Ammon's horn (tissue), 1 donor: ENCODE measurements around the gene TTC33.
"Not testable (repeated sequence)": the region's sequence is repeated elsewhere in the genome, so short reads cannot be mapped to it uniquely, and the experiment has no call there.

Experiments
- DNase-seq: peaks from one replicate; pipeline ENCODE4 v3.0.0-alpha.2; 2016; ENCODE audit warnings: low spot score

The TTC33 gene

DNA sequence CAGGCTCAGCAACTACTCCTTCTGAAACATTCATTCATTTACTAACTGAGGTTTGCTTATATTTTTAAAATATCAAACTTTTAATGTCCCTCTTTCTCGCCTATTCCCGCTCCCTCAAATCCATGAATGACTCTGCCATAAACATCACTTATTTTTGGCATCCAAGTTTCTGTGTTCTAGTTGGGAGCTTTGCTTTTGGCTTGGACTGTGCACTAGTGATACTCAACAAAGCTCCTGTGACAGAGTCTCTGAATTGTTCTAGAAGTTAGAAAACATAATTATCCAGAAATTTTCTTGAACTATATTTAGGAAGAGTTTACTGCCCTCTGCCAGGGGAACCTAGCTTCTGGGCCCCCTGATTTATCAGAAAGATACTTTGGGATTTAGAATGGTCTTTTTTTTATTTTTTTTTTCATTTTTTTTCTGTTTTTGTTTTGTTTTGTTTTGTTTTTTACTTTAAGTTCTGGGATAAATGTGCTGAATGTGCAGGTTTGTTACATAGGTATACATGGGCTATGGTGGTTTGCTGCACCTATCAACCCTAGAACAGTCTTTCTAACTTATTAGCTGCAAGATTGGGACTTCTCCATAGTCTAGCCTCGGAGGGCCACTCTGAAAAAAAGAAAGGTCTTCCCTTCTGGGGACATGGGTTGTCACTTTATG lies 140.7 kb downstream of the TTC33 start:
- DNase-seq = no peak

DNA sequence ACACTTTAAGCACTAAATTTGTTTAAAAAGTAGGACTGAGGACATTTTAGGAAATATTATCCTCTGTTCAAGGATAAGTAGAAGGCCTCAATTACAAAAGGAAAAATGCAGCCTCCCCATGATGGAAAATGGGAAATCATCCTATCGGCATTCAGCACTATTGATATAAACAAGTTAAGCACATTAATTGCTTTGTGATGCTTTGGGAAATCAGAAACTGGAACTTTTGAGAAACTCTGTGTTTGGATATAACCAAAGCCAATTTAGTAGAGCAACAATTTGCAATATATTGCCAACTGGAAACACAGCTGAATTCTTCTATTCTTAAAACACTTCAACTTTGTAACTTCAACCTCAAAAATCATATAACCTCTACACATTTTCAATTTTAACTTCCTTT lies 141.3 kb downstream of the TTC33 start:
- no peak for DNase-seq

DNA sequence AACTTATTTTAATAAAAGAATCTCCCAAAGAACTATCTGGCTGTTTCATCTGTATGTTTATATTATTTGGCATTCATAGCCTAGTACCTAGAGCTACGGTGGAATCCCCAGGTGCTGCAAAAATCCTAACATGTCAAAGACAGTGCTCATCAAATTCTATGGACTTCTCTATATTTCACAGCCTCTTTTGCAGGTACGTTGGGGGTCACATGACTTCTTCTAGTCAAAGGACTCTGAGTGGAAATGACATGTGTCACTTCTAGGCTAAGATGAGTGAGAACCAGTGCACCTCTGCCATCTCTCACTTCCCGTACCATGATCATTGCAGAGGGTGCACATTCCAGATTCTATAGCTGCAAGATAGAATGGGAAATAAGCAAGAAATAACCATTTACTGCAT lies 148.6 kb downstream of the TTC33 start:
- DNase-seq = no peak

DNA sequence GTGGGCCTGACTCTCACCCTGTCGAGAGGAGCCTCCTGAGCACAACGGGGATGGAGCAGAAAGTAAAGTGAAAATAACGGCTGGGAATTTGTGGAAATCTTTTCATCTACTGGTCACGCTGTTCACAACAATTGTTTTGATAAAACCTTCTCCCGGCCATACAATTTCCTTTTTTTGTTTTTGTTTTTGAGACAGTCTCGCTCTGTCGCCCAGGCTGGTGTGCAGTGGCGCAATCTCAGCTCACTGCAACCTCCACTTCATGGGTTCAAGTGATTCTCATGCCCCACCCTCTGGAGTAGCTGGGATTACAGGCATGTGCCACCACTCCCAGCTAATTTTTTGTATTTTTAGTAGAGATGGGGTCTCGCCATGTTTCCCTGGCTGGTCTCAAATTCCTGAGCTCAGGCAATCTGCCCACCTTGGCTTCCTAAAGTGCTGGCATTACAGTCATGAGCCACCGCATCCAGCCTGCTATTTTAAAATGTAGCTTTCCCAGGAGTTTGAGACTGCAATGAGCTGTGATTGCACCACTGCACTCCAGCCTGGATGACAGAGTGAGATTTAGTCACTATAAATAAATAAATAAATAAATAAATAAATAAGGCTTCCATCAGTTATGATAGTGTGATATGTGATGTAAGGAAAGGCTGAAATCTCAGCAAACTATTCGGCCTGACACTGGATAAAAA lies 149.5 kb downstream of the TTC33 start:
- DNase-seq = no peak

DNA sequence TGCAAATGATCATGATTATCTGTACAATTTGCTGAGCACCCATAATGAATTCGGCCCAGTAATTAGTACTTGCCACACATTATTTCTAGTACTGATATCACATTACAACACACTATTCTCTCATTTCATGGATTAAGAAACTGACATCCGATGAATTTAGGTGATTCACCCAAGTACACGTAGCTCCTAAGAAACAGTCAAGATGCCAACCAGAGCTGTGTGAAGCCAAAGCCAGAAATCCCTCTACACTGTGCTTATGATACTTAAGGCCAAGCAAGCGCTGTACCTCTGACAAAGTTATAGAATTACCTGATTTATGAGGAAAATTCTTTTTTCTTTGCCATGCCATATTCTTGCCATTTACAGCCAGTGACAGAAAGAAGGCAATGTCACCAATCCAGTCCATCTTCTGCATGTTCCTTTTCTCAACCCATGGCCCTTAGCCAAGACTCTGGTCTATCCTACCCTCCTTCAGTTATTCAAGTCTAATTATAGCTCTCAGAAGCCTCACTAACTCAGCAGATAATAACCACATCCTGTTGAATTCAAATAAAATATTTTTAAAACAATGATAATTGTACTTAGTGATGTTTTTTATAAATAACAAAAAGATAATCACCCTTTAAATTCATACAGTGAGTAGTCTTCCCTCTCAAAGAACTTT lies 150.3 kb downstream of the TTC33 start:
- no peak for DNase-seq

DNA sequence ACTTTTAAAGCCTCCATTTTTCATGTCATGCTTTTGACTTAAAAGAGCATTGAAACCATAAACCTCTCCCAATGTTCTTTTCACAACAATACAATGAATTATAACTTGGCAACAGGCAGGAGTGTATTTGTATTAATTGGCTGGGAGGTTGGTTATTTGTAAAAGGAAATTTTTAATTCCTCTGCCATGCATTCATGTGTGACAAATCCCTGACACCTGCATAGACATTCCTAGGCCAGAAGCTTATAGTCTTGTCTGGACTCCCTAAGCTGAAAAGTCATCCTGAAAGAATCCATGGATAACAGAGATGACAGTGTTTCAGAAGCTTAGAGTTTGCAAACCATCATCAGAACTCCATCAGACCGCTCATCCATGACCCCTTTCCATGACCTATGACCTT lies 152.4 kb downstream of the TTC33 start:
- no peak for DNase-seq

DNA sequence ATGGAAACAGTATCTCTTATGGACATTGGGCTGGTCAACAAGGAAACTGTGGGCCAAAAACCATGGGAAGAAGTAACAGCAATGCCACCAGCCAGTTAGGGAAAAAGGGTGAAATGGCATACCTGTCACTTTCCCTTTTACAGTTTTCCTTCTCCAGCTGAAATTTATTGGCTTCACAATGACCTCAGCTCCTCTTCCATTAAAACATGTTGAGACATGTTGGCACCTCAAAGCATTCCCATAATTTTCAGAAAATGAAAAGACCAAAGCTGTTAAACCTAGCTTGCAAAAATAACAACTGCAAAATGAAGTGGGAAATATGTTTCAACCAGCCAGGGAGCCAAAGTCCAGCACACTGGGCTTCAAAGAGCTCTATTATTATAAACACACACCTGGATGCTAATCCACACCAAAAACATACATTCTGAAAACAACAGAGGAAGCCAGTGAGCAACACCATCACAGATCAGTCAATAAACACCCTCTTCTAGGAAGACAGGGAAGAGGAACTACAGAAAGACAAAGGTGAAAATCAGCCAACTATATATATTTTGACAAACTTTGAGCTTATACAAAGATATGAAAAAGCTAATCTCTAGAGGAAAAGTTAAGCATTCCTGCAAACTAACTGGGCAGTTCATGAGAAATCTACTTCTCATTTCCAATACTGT lies 154.4 kb downstream of the TTC33 start:
- DNase-seq = no peak

DNA sequence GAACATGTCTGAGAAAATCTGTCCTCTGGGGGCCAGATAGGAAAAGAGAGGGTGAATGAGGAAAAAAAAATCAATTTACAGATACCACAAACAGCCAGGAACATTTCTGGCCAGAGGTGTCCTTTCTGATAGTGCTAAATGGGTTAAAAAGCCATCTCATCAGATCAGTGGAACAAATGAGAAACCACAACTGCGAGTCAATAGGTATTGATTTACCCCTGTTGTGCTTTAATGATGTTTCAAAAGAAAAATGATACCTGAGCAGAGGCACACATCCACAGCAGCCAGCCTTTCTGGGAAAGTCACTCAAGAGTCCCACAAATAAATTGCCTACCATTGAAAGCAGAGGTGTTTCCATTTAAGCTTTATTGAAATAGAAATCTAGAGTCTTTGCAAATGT lies 155.4 kb downstream of the TTC33 start:
- DNase-seq = no peak

DNA sequence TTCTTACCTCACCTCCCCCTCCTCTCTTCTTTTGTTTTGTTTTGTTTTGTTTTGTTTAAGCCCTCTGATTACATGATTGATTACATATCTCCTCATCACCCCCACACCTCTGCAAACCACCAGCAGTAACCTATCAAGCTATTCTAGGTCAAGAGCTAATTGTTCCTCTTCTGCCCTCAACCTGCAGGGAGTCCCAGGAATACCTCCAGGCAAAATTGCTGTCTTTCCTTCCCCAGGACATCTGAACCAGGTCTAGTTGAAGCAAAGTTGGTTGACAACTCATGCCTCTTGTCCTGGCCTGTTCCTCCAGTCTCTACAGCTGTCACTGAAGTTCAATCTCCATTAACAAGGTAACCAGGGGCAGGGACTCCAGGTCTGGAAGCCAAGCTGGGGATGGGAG lies 156.1 kb downstream of the TTC33 start:
- no peak for DNase-seq

DNA sequence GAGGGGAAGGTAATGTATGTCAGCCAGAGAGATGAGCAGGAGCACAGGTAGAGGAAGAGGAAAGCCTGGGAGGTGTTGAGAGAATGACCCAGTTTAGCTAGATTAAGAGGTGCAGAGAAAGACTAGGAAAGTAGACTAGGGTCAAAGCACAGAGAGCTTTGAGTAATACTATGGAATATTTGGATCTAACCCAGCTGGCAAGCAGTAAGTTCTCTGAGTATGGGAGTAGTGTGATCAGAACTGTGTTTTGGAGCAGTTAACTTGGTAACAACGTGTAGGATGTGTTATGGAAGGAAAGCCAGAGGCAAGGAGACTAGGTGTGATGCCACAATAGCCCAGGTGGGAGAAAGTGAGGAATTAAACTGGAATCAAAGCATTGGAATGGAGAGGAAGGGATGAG lies 160.9 kb downstream of the TTC33 start:
- no peak for DNase-seq

DNA sequence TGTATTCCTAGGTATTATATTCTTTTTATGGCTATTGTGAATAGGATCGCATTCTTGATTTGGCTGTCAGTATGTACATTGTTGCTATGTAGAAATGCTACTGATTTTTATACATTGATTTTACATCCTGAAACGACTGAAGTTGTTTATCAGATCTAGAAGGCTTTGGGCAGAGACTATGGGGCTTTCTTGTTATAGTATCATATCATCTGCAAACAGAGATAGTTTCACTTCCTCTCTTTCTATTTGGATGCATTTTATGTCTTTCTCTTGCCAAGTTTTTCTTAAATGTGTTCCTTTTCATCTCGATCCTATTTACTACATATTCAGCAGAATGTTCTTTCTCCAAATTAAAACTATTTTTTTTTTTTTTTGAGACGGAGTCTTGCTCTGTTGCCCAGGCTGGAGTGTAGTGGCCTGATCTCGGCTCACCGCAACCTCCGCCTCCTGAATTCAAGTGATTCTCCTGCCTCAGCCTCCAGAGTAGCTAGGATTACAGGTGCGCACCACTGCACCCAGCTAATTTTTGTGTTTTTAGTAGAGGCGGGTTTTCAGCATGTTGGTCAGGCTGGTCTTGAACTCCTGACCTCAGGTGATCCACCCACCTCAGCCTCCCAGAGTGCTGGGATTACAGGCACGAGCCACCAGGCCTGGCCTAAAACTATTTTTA lies 163.9 kb downstream of the TTC33 start:
- DNase-seq = not testable (repeated sequence)

DNA sequence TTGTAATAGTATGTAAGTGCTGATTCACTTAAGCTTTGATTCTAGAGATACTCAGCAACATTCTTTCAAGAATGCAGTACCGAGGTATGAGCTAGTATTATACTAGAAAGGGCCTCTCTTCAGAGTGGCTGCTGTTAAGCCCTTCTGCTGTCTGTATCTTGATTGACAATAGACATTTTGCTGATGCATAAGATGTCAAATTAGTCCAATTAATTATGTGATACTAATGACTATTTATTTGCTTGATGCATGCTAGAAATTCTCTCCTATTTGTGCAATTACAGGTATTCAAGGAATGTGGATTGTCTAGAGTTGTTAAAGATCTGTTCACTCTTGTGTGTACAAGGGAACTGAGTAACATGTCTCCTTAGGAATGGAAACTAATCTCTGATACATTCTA lies 168.4 kb downstream of the TTC33 start:
- DNase-seq = no peak

DNA sequence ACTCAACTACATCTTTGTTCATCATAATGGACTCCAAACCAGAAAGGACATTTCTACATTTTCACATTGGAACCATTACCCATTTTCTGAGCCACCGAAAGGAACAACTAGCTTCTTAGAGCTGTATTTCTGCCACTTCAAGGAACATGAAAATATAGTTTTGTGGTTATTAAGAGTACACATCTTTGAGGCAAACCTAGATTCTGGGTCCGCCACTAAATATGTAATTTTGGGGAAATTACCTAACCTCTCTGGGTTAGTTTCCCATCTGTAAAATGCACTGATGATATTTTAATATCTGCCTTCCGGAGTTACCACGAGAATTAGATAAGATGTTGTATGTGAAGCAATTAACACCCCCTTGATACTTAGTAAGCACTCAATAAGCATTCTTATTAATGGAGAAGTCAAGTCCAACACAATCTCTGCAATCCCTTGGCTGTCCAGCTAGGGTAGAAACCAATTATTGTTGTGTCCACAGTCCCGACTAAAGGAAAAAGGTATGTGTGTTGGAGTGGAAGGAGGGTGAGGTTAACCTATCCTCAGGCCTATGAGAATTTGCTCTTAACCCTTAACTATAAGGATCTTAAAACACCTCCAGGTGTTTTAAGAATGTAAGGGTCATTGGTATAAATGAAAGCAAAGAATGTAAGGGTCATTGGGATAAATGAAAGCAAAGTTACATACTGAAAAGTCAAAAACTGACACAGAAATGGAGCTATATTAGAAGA lies 170.1 kb downstream of the TTC33 start:
- no peak for DNase-seq

DNA sequence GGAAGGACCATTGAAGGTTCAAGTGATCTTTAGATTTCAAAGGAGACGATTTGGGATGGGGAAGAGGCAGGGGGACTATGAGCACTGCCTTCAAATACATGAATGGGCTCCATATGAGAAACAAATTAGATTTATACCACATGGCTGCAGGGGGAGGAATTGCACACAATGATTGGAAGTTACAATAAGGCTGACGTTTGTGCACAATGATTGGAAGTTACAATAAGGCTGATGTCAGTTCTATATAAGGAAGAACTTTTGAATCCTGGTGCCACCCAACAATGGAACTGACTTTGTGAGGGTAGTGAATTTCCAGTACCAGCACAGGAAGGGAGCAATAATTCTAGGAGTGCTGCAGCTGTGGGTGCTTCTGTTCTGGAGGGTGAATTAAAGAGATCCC lies 171.7 kb downstream of the TTC33 start:
- no peak for DNase-seq

DNA sequence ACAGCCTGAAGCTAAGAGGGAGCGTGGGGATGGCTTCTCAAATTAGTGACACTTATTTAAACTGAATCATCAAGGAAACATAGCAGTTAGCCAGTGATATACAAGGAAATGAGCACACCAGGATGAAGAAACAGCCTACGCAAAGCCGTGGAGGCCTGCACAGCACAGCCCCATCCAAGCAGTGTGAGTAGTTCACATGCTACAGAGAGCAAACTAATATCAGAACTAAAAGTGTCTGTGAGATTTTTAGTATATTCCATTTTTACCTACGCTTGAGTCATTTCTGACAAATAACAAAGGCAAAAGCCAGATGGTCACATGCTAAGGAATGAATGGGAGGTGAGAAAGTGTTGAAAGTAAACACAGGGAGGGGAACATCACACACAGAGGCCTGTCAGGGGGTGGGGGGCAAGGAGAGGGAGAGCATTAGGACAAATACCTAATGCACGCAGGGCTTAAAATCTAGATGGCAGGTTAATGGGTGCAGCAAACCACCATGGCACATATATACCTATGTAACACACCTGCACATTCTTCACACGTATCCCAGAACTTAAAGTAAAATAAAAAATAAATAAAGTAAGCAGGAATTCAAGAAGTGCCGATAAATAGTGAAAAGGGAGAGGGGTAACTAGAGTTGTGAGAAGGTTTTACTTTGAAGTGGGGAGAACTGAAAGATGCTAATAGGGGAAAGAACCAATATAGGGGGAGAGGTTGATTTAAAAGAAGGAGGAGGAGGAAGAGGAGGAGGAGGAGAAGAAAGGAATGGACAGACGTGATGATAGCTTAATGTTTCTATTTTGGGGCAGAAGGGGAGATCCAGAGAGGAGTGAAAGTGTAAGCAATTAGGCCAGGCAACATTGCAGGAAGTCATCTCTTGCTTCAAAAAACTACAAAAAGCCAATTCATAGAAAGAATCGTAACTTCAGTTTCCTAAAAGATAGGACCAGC lies 177.0 kb downstream of the TTC33 start:
- DNase-seq = no peak

DNA sequence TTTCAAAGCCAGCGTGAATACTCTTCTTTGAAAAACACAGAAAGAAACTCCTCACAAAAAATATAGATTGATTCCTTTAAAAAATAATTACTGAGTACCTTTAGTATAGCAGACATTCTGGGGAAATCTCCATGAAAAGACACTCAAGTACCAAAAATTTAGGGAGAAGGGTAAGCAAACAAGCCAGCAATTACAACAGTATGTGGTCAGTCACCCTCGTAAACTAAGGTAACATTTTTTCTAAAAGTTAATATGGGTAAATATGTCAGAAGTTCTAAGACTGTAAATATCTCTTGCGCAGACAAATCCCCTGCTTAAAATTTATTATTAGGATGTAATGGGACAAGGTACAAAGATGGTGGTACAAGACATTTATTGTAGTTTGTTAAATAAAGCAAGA lies 178.0 kb downstream of the TTC33 start:
- no peak for DNase-seq

DNA sequence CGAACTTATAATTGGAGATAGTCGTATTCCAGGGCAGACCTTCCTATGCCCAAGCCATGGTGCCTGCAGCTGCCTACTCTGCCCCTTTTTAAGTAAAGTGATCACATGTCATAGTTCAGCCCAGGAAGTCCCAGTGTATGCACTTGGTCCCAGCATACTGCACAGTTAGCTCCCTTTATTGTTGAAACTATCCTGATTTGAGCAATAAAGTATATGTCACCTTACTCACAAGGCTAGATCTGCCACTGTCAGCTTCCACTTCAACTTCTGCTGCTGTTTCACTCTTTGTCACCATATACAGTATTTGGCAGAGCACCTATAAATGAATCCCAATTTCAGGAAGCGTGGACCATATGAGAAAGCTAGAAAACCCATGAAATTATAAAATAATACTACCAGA lies 179.8 kb downstream of the TTC33 start:
- DNase-seq = no peak

DNA sequence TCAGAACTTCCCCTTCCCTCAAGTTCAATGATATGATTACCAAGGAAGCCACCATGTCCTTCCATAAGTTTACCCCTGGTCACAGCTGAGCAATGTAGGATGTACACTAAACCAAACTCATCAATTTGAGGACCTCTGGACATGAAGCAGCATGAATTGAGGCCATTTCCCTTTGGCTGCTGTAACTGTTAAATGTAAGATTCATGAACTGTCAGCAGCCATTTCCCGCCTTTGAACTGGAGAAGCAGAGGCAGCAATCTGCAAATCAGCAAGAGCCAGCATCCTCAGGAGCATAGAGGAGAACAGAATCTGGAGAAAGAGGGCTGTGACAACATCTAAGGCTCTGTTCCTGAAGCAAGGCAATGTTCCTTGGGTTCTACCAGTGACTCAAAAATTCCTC lies 180.3 kb downstream of the TTC33 start:
- DNase-seq = no peak

DNA sequence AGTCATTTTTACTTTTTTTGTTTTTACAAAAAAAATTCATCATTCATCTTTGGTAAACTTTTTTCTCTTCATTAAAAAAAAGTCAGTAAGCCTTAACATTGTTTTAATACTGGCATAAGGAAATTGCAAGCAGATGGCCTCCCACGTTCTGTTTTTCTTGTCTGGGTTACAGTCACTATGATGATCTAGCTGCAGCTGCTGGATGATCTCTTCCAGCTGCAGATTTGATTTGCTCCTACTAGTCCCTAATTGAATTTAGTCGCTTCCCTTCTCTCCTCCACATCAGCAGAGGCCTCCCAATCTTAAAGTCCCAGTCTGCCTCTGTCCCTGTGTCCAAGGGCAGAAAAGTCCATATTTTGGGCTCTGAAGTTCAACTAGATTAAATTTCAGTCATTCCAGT lies 182.8 kb downstream of the TTC33 start:
- no peak for DNase-seq

DNA sequence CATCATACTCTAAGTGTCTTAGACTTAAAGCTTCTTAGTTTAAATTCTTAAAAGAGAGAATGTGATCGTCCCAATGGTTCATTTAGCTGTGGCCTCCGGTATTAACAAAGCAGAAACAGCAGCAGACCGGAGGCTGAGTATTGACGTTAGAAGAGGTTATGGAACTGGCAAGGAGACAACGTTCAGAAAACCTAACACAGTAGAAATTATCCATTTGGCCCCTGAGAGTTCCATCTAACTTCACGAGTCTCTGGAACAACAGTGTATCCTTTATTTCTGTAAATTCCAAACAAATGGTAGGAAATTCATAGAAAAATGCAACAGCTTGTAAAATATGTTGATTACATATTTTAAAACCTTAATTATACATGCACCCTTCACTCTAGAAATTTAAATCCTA lies 183.4 kb downstream of the TTC33 start:
- DNase-seq = no peak

DNA sequence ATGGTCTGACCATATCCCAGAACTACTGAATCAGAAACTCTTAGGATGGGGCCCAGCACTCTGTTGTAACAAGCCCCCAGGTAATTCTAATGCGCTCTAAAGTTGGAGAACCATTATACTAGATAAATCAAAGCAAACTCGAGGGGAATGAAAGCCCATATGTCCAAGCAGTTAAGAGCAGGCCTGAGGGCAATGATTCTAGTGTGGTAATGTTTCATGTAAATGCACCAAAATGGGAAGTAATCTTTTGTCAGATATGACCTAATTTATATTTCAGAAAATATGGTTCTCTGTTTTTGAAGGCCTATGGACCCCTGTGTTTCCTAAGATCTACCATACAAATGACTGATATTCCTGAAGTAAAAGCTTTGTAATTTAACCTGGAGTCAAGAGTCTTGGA lies 184.0 kb downstream of the TTC33 start:
- no peak for DNase-seq
